Measurements from ENCODE around the gene PNKD.

The PNKD gene

DNA sequence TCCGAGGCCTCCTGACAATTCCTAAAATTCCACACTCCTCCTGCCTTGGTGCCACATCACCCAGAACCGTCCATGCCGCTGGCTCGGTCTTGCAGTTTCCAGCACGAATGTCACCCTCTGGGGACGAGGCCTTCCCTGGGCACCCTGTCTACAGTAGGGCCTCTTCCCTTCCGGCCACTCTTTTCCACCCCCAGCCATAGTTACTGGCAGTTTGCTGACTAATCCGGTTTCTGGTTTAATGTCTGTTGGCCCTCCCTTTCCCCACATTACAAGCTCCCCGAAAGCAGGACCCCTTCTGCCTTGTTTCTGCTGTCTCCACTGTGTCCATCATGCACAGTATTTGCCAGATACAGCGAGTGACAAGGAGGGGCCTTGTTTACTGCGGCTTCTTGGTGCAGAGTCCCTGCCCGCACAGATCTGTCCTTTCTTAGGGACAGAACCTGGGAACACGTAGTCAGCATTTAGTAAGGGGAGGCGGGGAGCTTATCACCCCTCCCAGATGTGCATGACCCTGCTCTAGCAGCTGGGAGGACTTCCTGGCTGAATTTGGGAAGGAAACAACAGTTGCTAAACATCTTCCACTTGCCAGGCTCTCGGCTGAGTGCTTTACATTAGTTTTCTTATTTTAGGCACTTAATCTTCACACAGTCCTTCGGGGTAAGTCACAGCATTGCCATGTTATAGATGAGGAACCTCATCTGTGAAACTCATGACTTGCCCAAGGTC is 62.8 kb downstream of the PNKD start:
- POLR2A ChIA-PET (ENCODE audit: low non-redundant PET) = no interaction called here
- H3K27ac ChIP-seq = no peak overlapping the region
- CTCF ChIA-PET = no interaction called here
- TF ChIP-seq, protein P1, sequence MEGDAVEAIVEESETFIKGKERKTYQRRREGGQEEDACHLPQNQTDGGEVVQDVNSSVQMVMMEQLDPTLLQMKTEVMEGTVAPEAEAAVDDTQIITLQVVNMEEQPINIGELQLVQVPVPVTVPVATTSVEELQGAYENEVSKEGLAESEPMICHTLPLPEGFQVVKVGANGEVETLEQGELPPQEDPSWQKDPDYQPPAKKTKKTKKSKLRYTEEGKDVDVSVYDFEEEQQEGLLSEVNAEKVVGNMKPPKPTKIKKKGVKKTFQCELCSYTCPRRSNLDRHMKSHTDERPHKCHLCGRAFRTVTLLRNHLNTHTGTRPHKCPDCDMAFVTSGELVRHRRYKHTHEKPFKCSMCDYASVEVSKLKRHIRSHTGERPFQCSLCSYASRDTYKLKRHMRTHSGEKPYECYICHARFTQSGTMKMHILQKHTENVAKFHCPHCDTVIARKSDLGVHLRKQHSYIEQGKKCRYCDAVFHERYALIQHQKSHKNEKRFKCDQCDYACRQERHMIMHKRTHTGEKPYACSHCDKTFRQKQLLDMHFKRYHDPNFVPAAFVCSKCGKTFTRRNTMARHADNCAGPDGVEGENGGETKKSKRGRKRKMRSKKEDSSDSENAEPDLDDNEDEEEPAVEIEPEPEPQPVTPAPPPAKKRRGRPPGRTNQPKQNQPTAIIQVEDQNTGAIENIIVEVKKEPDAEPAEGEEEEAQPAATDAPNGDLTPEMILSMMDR (conservative IDR thresholded peaks at IDR 0.05; ENCODE audit: low read depth) = no peak
- no peak for DNase-seq (ENCODE audit: low spot score)

DNA sequence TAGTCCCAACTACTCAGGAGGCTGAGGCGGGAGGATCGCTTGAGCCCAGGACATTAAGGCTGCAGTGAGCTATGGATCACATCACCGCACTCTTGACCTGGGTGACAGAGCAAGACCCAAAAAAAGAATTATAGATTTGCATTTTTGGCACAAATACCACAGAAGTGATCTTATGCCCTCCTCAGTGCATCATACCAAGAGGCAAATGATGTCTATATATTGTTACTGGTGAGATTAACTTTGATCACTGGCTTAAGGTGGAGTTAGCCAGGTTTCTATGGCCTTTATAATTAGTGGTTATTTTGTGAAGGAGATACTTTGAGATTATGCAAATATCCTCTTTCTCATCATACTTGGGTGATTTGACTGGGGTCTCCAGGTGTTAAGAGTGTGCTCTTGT is 64.2 kb downstream of the PNKD start:
- H3K27ac ChIP-seq = no peak overlapping the region
- TF ChIP-seq, protein P1 (conservative IDR thresholded peaks at IDR 0.05; ENCODE audit: low read depth) = no peak
- no peak for DNase-seq (ENCODE audit: low spot score)
- POLR2A ChIA-PET (ENCODE audit: low non-redundant PET) = no interaction called here
- CTCF ChIA-PET = interaction anchor here (0.6 kb wide), 1 partner anchor 13 kb away, joined by 3 read pairs; no protein-coding TSS in a partner anchor

DNA sequence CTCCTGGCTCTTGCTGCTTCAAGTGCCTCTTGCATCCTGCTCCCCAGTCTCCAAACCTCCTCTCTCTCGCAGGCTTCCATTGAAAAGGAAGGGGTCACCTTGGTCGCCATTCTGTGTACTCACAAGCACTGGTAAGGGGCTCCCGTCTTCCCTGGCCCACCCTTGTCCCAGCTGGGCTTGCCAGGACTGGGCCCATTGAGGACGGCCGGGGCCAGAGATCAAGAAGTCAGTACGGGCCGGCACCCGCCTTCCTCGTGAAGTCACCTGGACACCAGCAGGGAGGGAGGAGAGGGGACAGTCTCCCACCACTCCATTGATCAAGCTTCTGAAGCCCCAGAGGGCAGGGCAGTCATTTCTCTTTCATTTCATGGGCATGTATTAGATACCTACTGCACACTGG is 70.3 kb downstream of the PNKD start:
- TF ChIP-seq, protein P1 (conservative IDR thresholded peaks at IDR 0.05; ENCODE audit: low read depth) = no peak
- POLR2A ChIA-PET (ENCODE audit: low non-redundant PET) = no interaction called here
- DNase-seq (ENCODE audit: low spot score) = no peak
- CTCF ChIA-PET = no interaction called here
- no peak overlapping the region for H3K27ac ChIP-seq

DNA sequence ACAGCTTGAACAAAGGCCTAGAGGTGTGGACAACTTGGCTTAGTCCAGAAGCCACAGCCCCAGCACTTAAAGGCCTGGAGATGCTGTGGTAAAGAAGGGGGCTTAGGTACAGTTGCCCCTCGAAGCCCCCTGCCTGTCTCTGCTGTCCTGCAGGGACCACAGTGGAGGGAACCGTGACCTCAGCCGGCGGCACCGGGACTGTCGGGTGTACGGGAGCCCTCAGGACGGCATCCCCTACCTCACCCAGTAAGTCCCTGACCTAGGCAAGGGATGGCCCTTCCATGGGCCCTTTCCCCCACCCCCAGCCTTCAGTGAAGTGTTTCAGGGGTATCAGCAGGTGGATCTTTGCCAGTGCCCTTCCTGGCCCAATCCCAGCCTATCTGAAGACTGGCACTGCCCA is 71.1 kb downstream of the PNKD start:
- ChIA-PET POLR2A (ENCODE audit: low non-redundant PET) (no interaction called here), CTCF (no interaction called here)
- no peak for DNase-seq (ENCODE audit: low spot score)
- H3K27ac ChIP-seq = no peak overlapping the region
- TF ChIP-seq, protein P1 (conservative IDR thresholded peaks at IDR 0.05; ENCODE audit: low read depth) = no peak

DNA sequence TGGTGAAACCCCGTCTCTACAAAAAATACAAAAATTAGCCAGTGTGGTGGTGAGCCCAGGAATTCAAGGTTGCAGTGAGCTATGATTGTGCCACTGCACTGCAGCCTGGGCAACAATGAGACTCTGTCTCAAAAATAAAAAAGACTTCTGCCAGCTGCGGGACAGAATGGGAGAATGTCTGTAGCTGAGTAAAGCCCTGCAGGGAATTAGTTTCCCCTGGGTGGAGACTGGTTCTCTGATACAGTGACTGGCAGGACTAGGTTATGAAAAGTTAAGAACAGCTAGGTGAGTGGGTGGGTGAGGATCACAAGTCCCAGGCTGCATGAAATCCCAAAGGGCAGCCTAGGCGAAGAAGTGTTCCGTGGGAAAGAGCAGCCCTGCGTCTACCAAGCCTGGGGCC is 72.5 kb downstream of the PNKD start:
- ChIA-PET CTCF (no interaction called here), POLR2A (ENCODE audit: low non-redundant PET) (no interaction called here)
- peak overlapping the region; percentile 29 for H3K27ac ChIP-seq
- DNase-seq (ENCODE audit: low spot score) = no peak
- TF ChIP-seq, protein P1 (conservative IDR thresholded peaks at IDR 0.05; ENCODE audit: low read depth) = no peak

DNA sequence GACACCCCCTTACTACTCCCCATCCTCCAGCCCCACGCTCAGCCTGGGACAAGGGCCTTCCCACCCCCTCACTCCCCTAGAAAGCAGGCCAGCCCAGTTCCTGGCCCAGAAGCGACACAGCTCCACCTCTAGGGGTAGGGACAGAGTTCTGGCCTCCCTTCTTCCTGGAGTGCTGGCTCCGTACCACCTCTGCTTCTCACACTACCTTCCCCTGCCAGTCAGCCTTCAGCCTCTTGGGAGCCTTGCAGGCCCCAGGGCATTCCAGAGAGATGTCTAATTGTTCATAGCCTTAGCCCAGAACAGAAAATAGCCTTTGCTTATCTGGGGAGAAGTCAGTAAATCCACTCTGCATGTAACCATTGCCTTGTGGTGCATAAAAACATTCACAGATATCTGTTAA is 73.3 kb downstream of the PNKD start:
- ChIA-PET POLR2A (ENCODE audit: low non-redundant PET) (no interaction called here), CTCF (interaction anchor here (0.6 kb wide), 1 partner anchor 45 kb away, joined by 3 read pairs; no protein-coding TSS in a partner anchor)
- DNase-seq (ENCODE audit: low spot score) = no peak
- TF ChIP-seq, protein P1 (conservative IDR thresholded peaks at IDR 0.05; ENCODE audit: low read depth) = no peak
- H3K27ac ChIP-seq = peak overlapping the region; percentile 29

All from RWPE1 (cell line).